Stimulated activated CD4-positive, alpha-beta T cell treated with anti-CD3 and anti-CD28 coated beads, Interleukin-4, amount 100 ng/mL, for 4 hours (primary cell): ENCODE results near the gene PTPRM.
"Not testable (repeated sequence)": the region's sequence is repeated elsewhere in the genome, so short reads cannot be mapped to it uniquely, and the experiment has no call there.

Experiments
- DNase-seq, 2 experiments: peaks; one replicate each; pipeline ENCODE4 v3.0.0-alpha.2; 2020

The PTPRM gene

GRCh38 chr18:7729868-7730267 lies 162.8 kb downstream of the PTPRM start:
- no peak for DNase-seq

GRCh38 chr18:7730682-7731081 lies 163.6 kb downstream of the PTPRM start:
- no peak for DNase-seq

GRCh38 chr18:7733642-7734041 lies 166.5 kb downstream of the PTPRM start:
- DNase-seq: no peak

GRCh38 chr18:7735196-7735595 lies 168.1 kb downstream of the PTPRM start:
- DNase-seq: no peak

- no peak for DNase-seq
Observed at GRCh38 chr18:7735626-7736175, 168.6 kb downstream of the PTPRM start.

GRCh38 chr18:7736526-7736925 lies 169.4 kb downstream of the PTPRM start:
- not testable (repeated sequence) for DNase-seq

- DNase-seq: no peak
Observed at GRCh38 chr18:7737550-7737949, 170.4 kb downstream of the PTPRM start.

- no peak for DNase-seq
Observed at GRCh38 chr18:7740821-7741220, 173.7 kb downstream of the PTPRM start.

- DNase-seq: no peak
Observed at GRCh38 chr18:7741640-7742039, 174.5 kb downstream of the PTPRM start.

- DNase-seq: no peak
Observed at GRCh38 chr18:7742224-7742623, 175.1 kb downstream of the PTPRM start.

GRCh38 chr18:7743256-7743655 lies 176.1 kb downstream of the PTPRM start:
- DNase-seq: no peak

- DNase-seq: no peak
Observed at GRCh38 chr18:7746106-7746505, 179.0 kb downstream of the PTPRM start.

- no peak for DNase-seq
Observed at GRCh38 chr18:7748251-7749007, 181.3 kb downstream of the PTPRM start.

GRCh38 chr18:7749008-7749405 lies 181.9 kb downstream of the PTPRM start:
- DNase-seq: no peak

- no peak for DNase-seq
Observed at GRCh38 chr18:7749510-7749981, 182.4 kb downstream of the PTPRM start.

GRCh38 chr18:7750095-7750663 lies 183.1 kb downstream of the PTPRM start:
- no peak for DNase-seq

- no peak for DNase-seq
Observed at GRCh38 chr18:7750966-7751365, 183.8 kb downstream of the PTPRM start.

GRCh38 chr18:7754258-7754657 lies 187.1 kb downstream of the PTPRM start:
- no peak for DNase-seq

GRCh38 chr18:7754725-7755181 lies 187.6 kb downstream of the PTPRM start:
- DNase-seq: no peak

- no peak for DNase-seq
Observed at GRCh38 chr18:7755753-7756475, 188.8 kb downstream of the PTPRM start.

- no peak for DNase-seq
Observed at GRCh38 chr18:7757175-7757574, 190.1 kb downstream of the PTPRM start.

GRCh38 chr18:7758764-7759163 lies 191.6 kb downstream of the PTPRM start:
- DNase-seq: no peak
